ENCODE results near the gene AK6. TPM values are rescaled to one million over a fixed set of nuclear protein-coding genes. Genes with fewer than 3 reads are reported as not detected.
A peak's percentile ranks its signal among the peaks of the same experiment; 100 is the strongest.

Gene AK6
- total and polyA plus RNA-seq, 4 donors: 17.7 to 54.6 (median 23.5) TPM

DNA sequence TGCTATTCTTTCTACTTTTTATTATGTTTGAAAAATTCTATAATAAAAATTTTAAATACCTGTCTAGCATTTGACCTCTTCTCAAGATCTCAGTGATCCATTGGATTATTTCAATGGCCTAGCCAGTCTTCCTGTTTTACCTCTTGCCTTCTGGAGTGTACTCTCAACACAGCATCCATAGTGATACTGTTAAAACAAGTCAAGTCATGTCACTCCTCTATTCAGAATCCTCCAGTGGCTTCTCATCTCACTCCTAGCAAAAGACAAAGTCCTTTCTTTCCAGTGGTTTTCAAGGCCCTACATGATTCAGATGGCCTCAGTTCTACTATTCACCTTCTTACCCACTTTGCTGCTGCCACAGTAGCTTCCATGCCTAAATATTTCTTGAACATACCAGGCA lies 47.4 kb upstream of the AK6 start:
- Histone ChIP-seq H3K4me1 (ENCODE audit: control insufficient read depth in 4 of 4, insufficient read depth in 4 of 4, low read length in 3 of 4) (peaks cover 0 to 19% (median 4%) of the 10 kb centered on the region in 4 donors), H3K9ac (ENCODE audit: low read depth in 1 of 2, low read length in 2 of 2) (peak overlapping the region in 1 of 2 donors; percentile 70), H3K27ac (ENCODE audit: low read depth in 1 of 2, low read length in 2 of 2) (no peak overlapping the region), H3K27me3 (ENCODE audit: control insufficient read depth in 4 of 4, insufficient read depth in 4 of 4, low read length in 3 of 4) (no peaks in the 10 kb centered on the region), H3K36me3 (ENCODE audit: control insufficient read depth in 4 of 4, insufficient read depth in 3 of 4, low read depth in 1 of 4, low read length in 3 of 4) (peaks cover 0 to 12% (median 3%) of the 10 kb centered on the region in 4 donors), H3K9me3 (ENCODE audit: control insufficient read depth in 4 of 4, low read length in 3 of 4) (no peaks in the 10 kb centered on the region), H3K4me3 (ENCODE audit: low read depth in 1 of 3, low read length in 3 of 3) (no peak overlapping the region)
- no peak for DNase-seq (ENCODE audit: low spot score)
- TF ChIP-seq GABPA (IDR thresholded peaks at IDR 0.05 in 1 of 2, conservative IDR thresholded peaks at IDR 0.05 in 1 of 2) (no peak), FOXA1 (IDR thresholded peaks at IDR 0.05) (no peak), RXRA (IDR thresholded peaks at IDR 0.05) (no peak), SP1 (IDR thresholded peaks at IDR 0.05) (no peak), EGR1 (IDR thresholded peaks at IDR 0.05; ENCODE audit: low read depth in 2 of 2) (no peak), JUND (IDR thresholded peaks at IDR 0.05) (no peak), RAD21 (IDR thresholded peaks at IDR 0.05) (no peak), NR2F2 (IDR thresholded peaks at IDR 0.05) (no peak)
- TF ChIP-seq, protein P1, sequence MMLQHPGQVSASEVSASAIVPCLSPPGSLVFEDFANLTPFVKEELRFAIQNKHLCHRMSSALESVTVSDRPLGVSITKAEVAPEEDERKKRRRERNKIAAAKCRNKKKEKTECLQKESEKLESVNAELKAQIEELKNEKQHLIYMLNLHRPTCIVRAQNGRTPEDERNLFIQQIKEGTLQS (IDR thresholded peaks at IDR 0.05): no peak
- TF ChIP-seq, protein P2, sequence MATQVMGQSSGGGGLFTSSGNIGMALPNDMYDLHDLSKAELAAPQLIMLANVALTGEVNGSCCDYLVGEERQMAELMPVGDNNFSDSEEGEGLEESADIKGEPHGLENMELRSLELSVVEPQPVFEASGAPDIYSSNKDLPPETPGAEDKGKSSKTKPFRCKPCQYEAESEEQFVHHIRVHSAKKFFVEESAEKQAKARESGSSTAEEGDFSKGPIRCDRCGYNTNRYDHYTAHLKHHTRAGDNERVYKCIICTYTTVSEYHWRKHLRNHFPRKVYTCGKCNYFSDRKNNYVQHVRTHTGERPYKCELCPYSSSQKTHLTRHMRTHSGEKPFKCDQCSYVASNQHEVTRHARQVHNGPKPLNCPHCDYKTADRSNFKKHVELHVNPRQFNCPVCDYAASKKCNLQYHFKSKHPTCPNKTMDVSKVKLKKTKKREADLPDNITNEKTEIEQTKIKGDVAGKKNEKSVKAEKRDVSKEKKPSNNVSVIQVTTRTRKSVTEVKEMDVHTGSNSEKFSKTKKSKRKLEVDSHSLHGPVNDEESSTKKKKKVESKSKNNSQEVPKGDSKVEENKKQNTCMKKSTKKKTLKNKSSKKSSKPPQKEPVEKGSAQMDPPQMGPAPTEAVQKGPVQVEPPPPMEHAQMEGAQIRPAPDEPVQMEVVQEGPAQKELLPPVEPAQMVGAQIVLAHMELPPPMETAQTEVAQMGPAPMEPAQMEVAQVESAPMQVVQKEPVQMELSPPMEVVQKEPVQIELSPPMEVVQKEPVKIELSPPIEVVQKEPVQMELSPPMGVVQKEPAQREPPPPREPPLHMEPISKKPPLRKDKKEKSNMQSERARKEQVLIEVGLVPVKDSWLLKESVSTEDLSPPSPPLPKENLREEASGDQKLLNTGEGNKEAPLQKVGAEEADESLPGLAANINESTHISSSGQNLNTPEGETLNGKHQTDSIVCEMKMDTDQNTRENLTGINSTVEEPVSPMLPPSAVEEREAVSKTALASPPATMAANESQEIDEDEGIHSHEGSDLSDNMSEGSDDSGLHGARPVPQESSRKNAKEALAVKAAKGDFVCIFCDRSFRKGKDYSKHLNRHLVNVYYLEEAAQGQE (IDR thresholded peaks at IDR 0.05): no peak
- TF ChIP-seq, protein P3, sequence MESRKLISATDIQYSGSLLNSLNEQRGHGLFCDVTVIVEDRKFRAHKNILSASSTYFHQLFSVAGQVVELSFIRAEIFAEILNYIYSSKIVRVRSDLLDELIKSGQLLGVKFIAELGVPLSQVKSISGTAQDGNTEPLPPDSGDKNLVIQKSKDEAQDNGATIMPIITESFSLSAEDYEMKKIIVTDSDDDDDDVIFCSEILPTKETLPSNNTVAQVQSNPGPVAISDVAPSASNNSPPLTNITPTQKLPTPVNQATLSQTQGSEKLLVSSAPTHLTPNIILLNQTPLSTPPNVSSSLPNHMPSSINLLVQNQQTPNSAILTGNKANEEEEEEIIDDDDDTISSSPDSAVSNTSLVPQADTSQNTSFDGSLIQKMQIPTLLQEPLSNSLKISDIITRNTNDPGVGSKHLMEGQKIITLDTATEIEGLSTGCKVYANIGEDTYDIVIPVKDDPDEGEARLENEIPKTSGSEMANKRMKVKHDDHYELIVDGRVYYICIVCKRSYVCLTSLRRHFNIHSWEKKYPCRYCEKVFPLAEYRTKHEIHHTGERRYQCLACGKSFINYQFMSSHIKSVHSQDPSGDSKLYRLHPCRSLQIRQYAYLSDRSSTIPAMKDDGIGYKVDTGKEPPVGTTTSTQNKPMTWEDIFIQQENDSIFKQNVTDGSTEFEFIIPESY (IDR thresholded peaks at IDR 0.05): no peak

DNA sequence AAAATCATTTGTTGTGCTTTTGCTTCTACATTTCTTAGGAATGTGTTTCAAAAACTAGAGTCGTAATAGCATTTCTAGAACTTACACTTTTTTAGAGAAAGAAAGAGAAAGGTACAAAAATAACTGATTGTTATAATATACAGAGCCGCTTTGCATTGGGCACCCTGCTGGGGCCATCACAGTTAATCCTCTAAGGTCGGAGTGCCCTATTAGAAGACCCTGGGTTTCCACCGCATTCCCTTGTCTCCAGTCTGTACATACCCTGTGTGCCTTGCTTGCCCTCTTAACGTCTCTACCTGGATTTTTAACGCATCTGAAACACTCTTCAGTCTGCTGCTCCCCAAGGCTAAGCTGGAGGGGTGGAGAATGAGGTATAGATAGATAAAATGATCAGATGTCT lies 46.9 kb upstream of the AK6 start:
- H3K9me3 ChIP-seq (ENCODE audit: control insufficient read depth in 4 of 4, low read length in 3 of 4): no peaks in the 10 kb centered on the region
- no peaks in the 10 kb centered on the region for H3K27me3 ChIP-seq (ENCODE audit: control insufficient read depth in 4 of 4, insufficient read depth in 4 of 4, low read length in 3 of 4)
- H3K4me1 ChIP-seq (ENCODE audit: control insufficient read depth in 4 of 4, insufficient read depth in 4 of 4, low read length in 3 of 4): peaks cover 0 to 19% (median 4%) of the 10 kb centered on the region in 4 donors
- TF ChIP-seq HNF4A (conservative IDR thresholded peaks at IDR 0.05): no peak
- TF ChIP-seq, protein P3 (IDR thresholded peaks at IDR 0.05): no peak
- TF ChIP-seq FOXA1 (IDR thresholded peaks at IDR 0.05): no peak
- TF ChIP-seq GABPA (IDR thresholded peaks at IDR 0.05 in 1 of 2, conservative IDR thresholded peaks at IDR 0.05 in 1 of 2): no peak
- no peak for TF ChIP-seq JUND (IDR thresholded peaks at IDR 0.05)
- no peak for TF ChIP-seq SP1 (IDR thresholded peaks at IDR 0.05)
- TF ChIP-seq FOXA2 (IDR thresholded peaks at IDR 0.05): no peak
- TF ChIP-seq, protein P4, sequence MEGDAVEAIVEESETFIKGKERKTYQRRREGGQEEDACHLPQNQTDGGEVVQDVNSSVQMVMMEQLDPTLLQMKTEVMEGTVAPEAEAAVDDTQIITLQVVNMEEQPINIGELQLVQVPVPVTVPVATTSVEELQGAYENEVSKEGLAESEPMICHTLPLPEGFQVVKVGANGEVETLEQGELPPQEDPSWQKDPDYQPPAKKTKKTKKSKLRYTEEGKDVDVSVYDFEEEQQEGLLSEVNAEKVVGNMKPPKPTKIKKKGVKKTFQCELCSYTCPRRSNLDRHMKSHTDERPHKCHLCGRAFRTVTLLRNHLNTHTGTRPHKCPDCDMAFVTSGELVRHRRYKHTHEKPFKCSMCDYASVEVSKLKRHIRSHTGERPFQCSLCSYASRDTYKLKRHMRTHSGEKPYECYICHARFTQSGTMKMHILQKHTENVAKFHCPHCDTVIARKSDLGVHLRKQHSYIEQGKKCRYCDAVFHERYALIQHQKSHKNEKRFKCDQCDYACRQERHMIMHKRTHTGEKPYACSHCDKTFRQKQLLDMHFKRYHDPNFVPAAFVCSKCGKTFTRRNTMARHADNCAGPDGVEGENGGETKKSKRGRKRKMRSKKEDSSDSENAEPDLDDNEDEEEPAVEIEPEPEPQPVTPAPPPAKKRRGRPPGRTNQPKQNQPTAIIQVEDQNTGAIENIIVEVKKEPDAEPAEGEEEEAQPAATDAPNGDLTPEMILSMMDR (IDR thresholded peaks at IDR 0.05; ENCODE audit: low read depth, low read length, missing input control): no peak
- TF ChIP-seq YY1 (IDR thresholded peaks at IDR 0.05): no peak
- TF ChIP-seq TAF1 (conservative IDR thresholded peaks at IDR 0.05): no peak
- TF ChIP-seq, protein P5, sequence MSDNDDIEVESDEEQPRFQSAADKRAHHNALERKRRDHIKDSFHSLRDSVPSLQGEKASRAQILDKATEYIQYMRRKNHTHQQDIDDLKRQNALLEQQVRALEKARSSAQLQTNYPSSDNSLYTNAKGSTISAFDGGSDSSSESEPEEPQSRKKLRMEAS (IDR thresholded peaks at IDR 0.05): no peak
- TF ChIP-seq, protein P2 (IDR thresholded peaks at IDR 0.05): no peak
- H3K36me3 ChIP-seq (ENCODE audit: control insufficient read depth in 4 of 4, insufficient read depth in 3 of 4, low read depth in 1 of 4, low read length in 3 of 4): peaks cover 0 to 16% (median 7%) of the 10 kb centered on the region in 4 donors
- H3K4me3 ChIP-seq (ENCODE audit: low read depth in 1 of 3, low read length in 3 of 3): peak overlapping the region; percentile 62 to 91 (median 89)
- WGBS: 34% methylated on average over 6 of the region's 6 CpGs
- H3K9ac ChIP-seq (ENCODE audit: low read depth in 1 of 2, low read length in 2 of 2): peak overlapping the region; percentile 70 to 71
- DNase-seq (ENCODE audit: low spot score): no peak
- peak overlapping the region in 1 of 2 donors; percentile 89 for H3K27ac ChIP-seq (ENCODE audit: low read depth in 1 of 2, low read length in 2 of 2)
